Measurements from ENCODE around the gene ADSL.

The ADSL gene

GRCh38 chr22:40420341-40421081, 74.2 kb downstream of the ADSL start:
- DNase-seq, result no peak

GRCh38 chr22:40421082-40421350, 74.7 kb downstream of the ADSL start:
- no peak for DNase-seq

DNA sequence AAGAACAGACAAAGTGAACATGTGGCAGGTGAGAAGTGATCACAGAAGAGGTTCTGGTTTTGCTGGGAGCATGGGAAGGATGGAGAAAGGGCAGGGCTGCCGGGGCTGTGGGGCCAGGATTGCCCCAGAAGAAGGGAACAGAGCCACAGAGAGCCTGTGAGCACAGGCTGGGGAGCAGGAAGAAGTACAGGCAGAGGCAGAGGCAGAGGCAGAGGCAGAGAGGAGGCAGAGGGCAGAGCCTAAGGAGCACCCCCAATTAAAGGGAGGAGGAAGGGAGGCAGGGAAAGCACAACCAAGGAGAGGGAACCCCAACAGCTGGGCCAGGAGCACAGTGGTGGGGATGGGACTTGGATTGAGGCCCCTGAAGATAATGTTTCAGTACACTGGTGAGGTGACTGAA, 75.6 kb downstream of the ADSL start:
- no peak for DNase-seq

GRCh38 chr22:40422558-40423309, 76.4 kb downstream of the ADSL start:
- DNase-seq, result no peak

DNA sequence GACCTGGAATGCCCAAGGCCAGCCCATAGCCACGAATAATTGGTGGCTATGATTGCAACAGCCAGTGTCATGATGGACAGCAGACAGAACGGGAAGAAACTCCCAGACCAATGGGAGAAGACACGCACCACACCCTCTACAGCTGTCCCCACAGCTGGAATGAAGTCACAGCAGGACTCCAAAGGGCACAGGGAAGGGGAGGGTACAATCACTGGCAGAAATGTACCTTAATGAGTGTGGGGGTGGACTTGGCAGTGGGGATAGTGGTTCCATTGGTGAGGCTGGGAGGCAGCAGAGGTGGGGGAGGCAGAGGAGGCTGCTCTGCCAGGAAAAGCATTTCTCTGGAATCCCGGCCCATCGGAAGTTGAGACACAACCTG, 77.0 kb downstream of the ADSL start:
- DNase-seq, result no peak

GRCh38 chr22:40423882-40424640, 77.8 kb downstream of the ADSL start:
- DNase-seq, result no peak

DNA sequence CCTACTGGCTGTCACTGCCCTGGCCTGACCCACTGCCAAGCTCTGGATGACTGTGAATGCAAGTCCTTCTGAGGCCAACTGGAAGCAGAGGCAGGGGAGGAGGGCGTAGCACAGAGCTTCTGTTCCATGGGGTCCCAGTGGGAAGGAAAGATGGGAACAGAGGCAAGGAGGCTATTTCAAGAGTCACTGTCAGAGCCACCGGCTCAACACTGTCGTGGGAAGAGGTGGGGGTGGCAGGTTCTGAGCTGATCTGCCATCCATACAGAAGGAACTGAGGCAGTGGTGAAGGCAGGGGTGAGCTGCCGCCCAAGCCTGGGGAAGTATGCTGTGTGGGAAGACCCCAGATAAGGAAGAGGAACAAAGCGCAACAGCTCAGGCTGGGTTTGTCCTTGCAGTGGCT, 78.8 kb downstream of the ADSL start:
- DNase-seq, result no peak

- DNase-seq, result no peak
Observed at GRCh38 chr22:40426594-40427333, 80.5 kb downstream of the ADSL start.

DNA sequence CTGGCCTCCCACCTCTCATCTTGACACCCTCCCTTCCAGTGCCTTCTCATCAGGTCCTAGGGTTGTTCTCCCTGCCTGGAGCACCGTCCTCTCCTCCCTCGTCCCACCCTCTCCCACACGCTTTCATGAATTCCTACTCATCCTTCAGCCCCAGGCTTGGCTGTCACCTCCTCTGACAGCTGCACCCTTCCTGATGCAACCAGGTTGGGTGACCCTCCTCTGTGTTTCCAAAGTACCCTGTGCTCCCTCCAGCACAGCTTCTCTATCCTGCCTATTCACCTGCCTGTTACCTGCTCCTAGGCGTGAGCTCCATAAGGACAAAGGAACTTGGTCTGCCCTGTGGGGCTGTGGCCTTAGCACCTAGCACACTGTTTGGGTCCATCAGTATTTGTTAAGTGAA, 82.5 kb downstream of the ADSL start:
- DNase-seq, result no peak

- no peak for DNase-seq
Observed at GRCh38 chr22:40429481-40429880, 83.2 kb downstream of the ADSL start.

- DNase-seq, result no peak
Observed at GRCh38 chr22:40430991-40431390, 84.7 kb downstream of the ADSL start.

DNA sequence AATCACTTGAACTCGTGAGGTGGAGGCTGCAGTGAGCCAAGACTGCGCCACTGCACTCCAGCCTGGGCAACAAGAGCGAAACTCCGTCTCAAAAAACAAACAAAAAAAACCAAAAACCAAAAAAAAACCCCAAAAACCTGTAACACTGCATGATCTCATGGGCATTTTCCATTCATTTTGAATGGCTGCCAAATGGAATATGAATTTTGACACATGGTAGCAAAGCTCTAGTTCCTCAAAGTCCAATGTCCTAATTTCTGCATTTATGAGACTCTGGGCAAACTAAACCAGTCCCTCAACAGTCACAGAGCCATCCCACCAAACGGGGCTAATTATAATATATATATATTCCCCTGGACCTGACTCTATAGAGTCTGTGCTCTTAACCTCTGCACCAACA, 85.9 kb downstream of the ADSL start:
- no peak for DNase-seq

DNA sequence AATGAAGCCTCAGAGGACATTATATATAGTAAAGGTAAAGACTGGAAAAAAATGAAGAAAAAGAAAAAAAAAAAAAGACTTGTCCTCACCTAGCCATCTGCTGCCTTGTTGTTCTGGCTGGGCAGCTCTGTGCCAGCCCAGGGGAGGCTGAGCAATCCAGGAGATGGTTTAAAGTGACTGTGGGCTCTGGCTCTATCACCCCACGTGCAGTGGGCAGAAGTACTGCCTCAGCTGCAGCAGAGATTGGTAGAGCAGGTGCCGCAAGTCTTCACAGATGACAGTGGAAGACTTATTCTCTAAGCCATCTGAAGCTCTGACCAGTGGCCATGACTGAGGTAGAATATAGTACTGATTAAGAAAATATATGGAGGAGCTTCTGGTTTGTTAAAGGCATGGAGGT, 86.3 kb downstream of the ADSL start:
- DNase-seq, result no peak

GRCh38 chr22:40433416-40434090, 87.3 kb downstream of the ADSL start:
- no peak for DNase-seq

- DNase-seq, result no peak
Observed at GRCh38 chr22:40434106-40434505, 87.8 kb downstream of the ADSL start.

GRCh38 chr22:40434745-40435144, 88.4 kb downstream of the ADSL start:
- DNase-seq, result no peak

GRCh38 chr22:40436505-40437431, 90.5 kb downstream of the ADSL start:
- no peak for DNase-seq
